ENCODE measurements around the gene CDKN1B. TPM values are rescaled to one million over a fixed set of nuclear protein-coding genes. Genes with fewer than 3 reads are reported as not detected.
A peak's percentile ranks its signal among the peaks of the same experiment; 100 is the strongest.

CDKN1B gene
- total and polyA plus RNA-seq, 2 donors = 71.0 to 103 TPM

GRCh38 chr12:12725086-12725955 lies 8.2 kb downstream of the CDKN1B start:
- peak in 7 of 9 donors; percentile 87 to 97 (median 93) for DNase-seq (ENCODE audit: low read depth in 6 of 9, low spot score in 9 of 9)
- Histone ChIP-seq H3K4me3 (ENCODE audit: low read length in 2 of 2) (peak overlapping the region; percentile 89 to 94), H3K4me1 (ENCODE audit: control insufficient read depth in 2 of 2, insufficient read depth in 2 of 2, low read length in 2 of 2) (peaks cover 20 to 37% of the 10 kb centered on the region in 2 donors), H3K36me3 (ENCODE audit: control insufficient read depth in 2 of 2, insufficient read depth in 2 of 2, low read length in 1 of 2) (peaks cover 0 to 25% of the 10 kb centered on the region in 2 donors), H3K27me3 (ENCODE audit: control insufficient read depth in 2 of 2, insufficient read depth in 1 of 2, low read length in 1 of 2) (no peaks in the 10 kb centered on the region), H3K9me3 (ENCODE audit: control insufficient read depth in 2 of 2, insufficient read depth in 1 of 2, low read length in 1 of 2) (peaks cover 0 to 6% of the 10 kb centered on the region in 2 donors), H3K27ac (ENCODE audit: low read depth in 1 of 2, low read length in 1 of 2) (peak overlapping the region; percentile 99 to 100)
- under 1% methylated on average over 92 of the region's 93 CpGs for WGBS

- peak in 1 of 9 donors; percentile 68 for DNase-seq (ENCODE audit: low read depth in 6 of 9, low spot score in 9 of 9)
- peak overlapping the region; percentile 89 to 94 for H3K4me3 ChIP-seq (ENCODE audit: low read length in 2 of 2)
- peak overlapping the region; percentile 99 to 100 for H3K27ac ChIP-seq (ENCODE audit: low read depth in 1 of 2, low read length in 1 of 2)
- under 1% methylated on average over 26 of the region's 26 CpGs for WGBS
- H3K36me3 ChIP-seq (ENCODE audit: control insufficient read depth in 2 of 2, insufficient read depth in 2 of 2, low read length in 1 of 2) = peaks cover 0 to 18% of the 10 kb centered on the region in 2 donors
- peaks cover 20 to 33% of the 10 kb centered on the region in 2 donors for H3K4me1 ChIP-seq (ENCODE audit: control insufficient read depth in 2 of 2, insufficient read depth in 2 of 2, low read length in 2 of 2)
- no peaks in the 10 kb centered on the region for H3K27me3 ChIP-seq (ENCODE audit: control insufficient read depth in 2 of 2, insufficient read depth in 1 of 2, low read length in 1 of 2)
- H3K9me3 ChIP-seq (ENCODE audit: control insufficient read depth in 2 of 2, insufficient read depth in 1 of 2, low read length in 1 of 2) = peaks cover 0 to 6% of the 10 kb centered on the region in 2 donors
These were observed 8.9 kb downstream of the CDKN1B start for GRCh38 chr12:12725956-12726554.

GRCh38 chr12:12726555-12727093 lies 9.5 kb downstream of the CDKN1B start:
- peaks cover under 1 to 12% of the 10 kb centered on the region in 2 donors for H3K36me3 ChIP-seq (ENCODE audit: control insufficient read depth in 2 of 2, insufficient read depth in 2 of 2, low read length in 1 of 2)
- H3K27ac ChIP-seq (ENCODE audit: low read depth in 1 of 2, low read length in 1 of 2) = peak overlapping the region; percentile 46 to 99
- peaks cover 17 to 33% of the 10 kb centered on the region in 2 donors for H3K4me1 ChIP-seq (ENCODE audit: control insufficient read depth in 2 of 2, insufficient read depth in 2 of 2, low read length in 2 of 2)
- 14% methylated on average over 6 of the region's 6 CpGs for WGBS
- H3K4me3 ChIP-seq (ENCODE audit: low read length in 2 of 2) = peak overlapping the region; percentile 89 to 94
- no peaks in the 10 kb centered on the region for H3K27me3 ChIP-seq (ENCODE audit: control insufficient read depth in 2 of 2, insufficient read depth in 1 of 2, low read length in 1 of 2)
- H3K9me3 ChIP-seq (ENCODE audit: control insufficient read depth in 2 of 2, insufficient read depth in 1 of 2, low read length in 1 of 2) = peaks cover 0 to 6% of the 10 kb centered on the region in 2 donors
- DNase-seq (ENCODE audit: low read depth in 6 of 9, low spot score in 9 of 9) = peak in 1 of 9 donors; percentile 51

GRCh38 chr12:12731178-12731577 lies 14.0 kb downstream of the CDKN1B start:
- H3K27ac ChIP-seq (ENCODE audit: low read depth in 1 of 2, low read length in 1 of 2) = no peak overlapping the region
- no peaks in the 10 kb centered on the region for H3K9me3 ChIP-seq (ENCODE audit: control insufficient read depth in 2 of 2, insufficient read depth in 1 of 2, low read length in 1 of 2)
- H3K27me3 ChIP-seq (ENCODE audit: control insufficient read depth in 2 of 2, insufficient read depth in 1 of 2, low read length in 1 of 2) = no peaks in the 10 kb centered on the region
- DNase-seq (ENCODE audit: low read depth in 6 of 9, low spot score in 9 of 9) = no peak
- H3K4me1 ChIP-seq (ENCODE audit: control insufficient read depth in 2 of 2, insufficient read depth in 2 of 2, low read length in 2 of 2) = peaks cover 27 to 45% of the 10 kb centered on the region in 2 donors
- peaks cover 3 to 17% of the 10 kb centered on the region in 2 donors for H3K36me3 ChIP-seq (ENCODE audit: control insufficient read depth in 2 of 2, insufficient read depth in 2 of 2, low read length in 1 of 2)
- no peak overlapping the region for H3K4me3 ChIP-seq (ENCODE audit: low read length in 2 of 2)

- no peaks in the 10 kb centered on the region for H3K9me3 ChIP-seq (ENCODE audit: control insufficient read depth in 2 of 2, insufficient read depth in 1 of 2, low read length in 1 of 2)
- WGBS = 95% methylated on average over 6 of the region's 6 CpGs
- no peak overlapping the region for H3K4me3 ChIP-seq (ENCODE audit: low read length in 2 of 2)
- no peaks in the 10 kb centered on the region for H3K27me3 ChIP-seq (ENCODE audit: control insufficient read depth in 2 of 2, insufficient read depth in 1 of 2, low read length in 1 of 2)
- peaks cover 24 to 47% of the 10 kb centered on the region in 2 donors for H3K4me1 ChIP-seq (ENCODE audit: control insufficient read depth in 2 of 2, insufficient read depth in 2 of 2, low read length in 2 of 2)
- no peak overlapping the region for H3K27ac ChIP-seq (ENCODE audit: low read depth in 1 of 2, low read length in 1 of 2)
- H3K36me3 ChIP-seq (ENCODE audit: control insufficient read depth in 2 of 2, insufficient read depth in 2 of 2, low read length in 1 of 2) = peaks cover 3 to 17% of the 10 kb centered on the region in 2 donors
- no peak for DNase-seq (ENCODE audit: low read depth in 6 of 9, low spot score in 9 of 9)
These were observed 14.6 kb downstream of the CDKN1B start for GRCh38 chr12:12731785-12732184.

- 97% methylated on average over 2 of the region's 2 CpGs for WGBS
- Histone ChIP-seq H3K9me3 (ENCODE audit: control insufficient read depth in 2 of 2, insufficient read depth in 1 of 2, low read length in 1 of 2) (no peaks in the 10 kb centered on the region), H3K27me3 (ENCODE audit: control insufficient read depth in 2 of 2, insufficient read depth in 1 of 2, low read length in 1 of 2) (no peaks in the 10 kb centered on the region), H3K4me3 (ENCODE audit: low read length in 2 of 2) (no peak overlapping the region), H3K27ac (ENCODE audit: low read depth in 1 of 2, low read length in 1 of 2) (no peak overlapping the region), H3K4me1 (ENCODE audit: control insufficient read depth in 2 of 2, insufficient read depth in 2 of 2, low read length in 2 of 2) (peaks cover 18 to 38% of the 10 kb centered on the region in 2 donors), H3K36me3 (ENCODE audit: control insufficient read depth in 2 of 2, insufficient read depth in 2 of 2, low read length in 1 of 2) (peaks cover 3 to 13% of the 10 kb centered on the region in 2 donors)
- no peak for DNase-seq (ENCODE audit: low read depth in 6 of 9, low spot score in 9 of 9)
These were observed 15.9 kb downstream of the CDKN1B start for GRCh38 chr12:12733118-12733517.

GRCh38 chr12:12734054-12734453 lies 16.9 kb downstream of the CDKN1B start:
- no peak overlapping the region for H3K4me3 ChIP-seq (ENCODE audit: low read length in 2 of 2)
- H3K36me3 ChIP-seq (ENCODE audit: control insufficient read depth in 2 of 2, insufficient read depth in 2 of 2, low read length in 1 of 2) = peaks cover 3 to 11% of the 10 kb centered on the region in 2 donors
- 96% methylated on average over 2 of the region's 2 CpGs for WGBS
- no peak for DNase-seq (ENCODE audit: low read depth in 6 of 9, low spot score in 9 of 9)
- H3K27ac ChIP-seq (ENCODE audit: low read depth in 1 of 2, low read length in 1 of 2) = no peak overlapping the region
- no peaks in the 10 kb centered on the region for H3K27me3 ChIP-seq (ENCODE audit: control insufficient read depth in 2 of 2, insufficient read depth in 1 of 2, low read length in 1 of 2)
- no peaks in the 10 kb centered on the region for H3K9me3 ChIP-seq (ENCODE audit: control insufficient read depth in 2 of 2, insufficient read depth in 1 of 2, low read length in 1 of 2)
- peaks cover 10 to 29% of the 10 kb centered on the region in 2 donors for H3K4me1 ChIP-seq (ENCODE audit: control insufficient read depth in 2 of 2, insufficient read depth in 2 of 2, low read length in 2 of 2)

- H3K27ac ChIP-seq (ENCODE audit: low read depth in 1 of 2, low read length in 1 of 2) = peak overlapping the region in 1 of 2 donors; percentile 19
- peaks cover 3 to 11% of the 10 kb centered on the region in 2 donors for H3K36me3 ChIP-seq (ENCODE audit: control insufficient read depth in 2 of 2, insufficient read depth in 2 of 2, low read length in 1 of 2)
- H3K4me1 ChIP-seq (ENCODE audit: control insufficient read depth in 2 of 2, insufficient read depth in 2 of 2, low read length in 2 of 2) = peaks cover 10 to 25% of the 10 kb centered on the region in 2 donors
- H3K27me3 ChIP-seq (ENCODE audit: control insufficient read depth in 2 of 2, insufficient read depth in 1 of 2, low read length in 1 of 2) = no peaks in the 10 kb centered on the region
- no peak for DNase-seq (ENCODE audit: low read depth in 6 of 9, low spot score in 9 of 9)
- 85% methylated on average over 8 of the region's 8 CpGs for WGBS
- no peak overlapping the region for H3K4me3 ChIP-seq (ENCODE audit: low read length in 2 of 2)
- no peaks in the 10 kb centered on the region for H3K9me3 ChIP-seq (ENCODE audit: control insufficient read depth in 2 of 2, insufficient read depth in 1 of 2, low read length in 1 of 2)
These were observed 17.4 kb downstream of the CDKN1B start for GRCh38 chr12:12734561-12735071.

Data from thymus (tissue), 11 donors.